Astrocyte (in vitro differentiated cells and primary cell): Measurements from ENCODE around the gene MGAT5. TPM values are rescaled to one million over a fixed set of nuclear protein-coding genes. Genes with fewer than 3 reads are reported as not detected.

Experiments used
- DNase-seq: peaks from one replicate; pipeline ENCODE4 v3.0.0-alpha.2; 2010; ENCODE audit warnings: low read depth
- FAIRE-seq: peaks from 2 replicates; lab custom pipeline; 2011; peaks lifted over from hg19 to GRCh38; lab: Jason Lieb, UNC
- H2AFZ ChIP-seq: 2 replicates; pipeline ENCODE4 v1.6.0; 2012; ENCODE audit warnings: low read depth, low read length, inconsistent platforms
- H3K27ac ChIP-seq: 2 replicates; pipeline ENCODE4 v1.5.1; 2011; ENCODE audit warnings: low read depth, low read length, inconsistent platforms
- H3K27me3 ChIP-seq: 2 replicates; pipeline ENCODE4 v1.6.0; 2011; ENCODE audit warnings: low read length, inconsistent platforms; ENCODE audit not compliant: insufficient read depth
- H3K36me3 ChIP-seq: 2 replicates; pipeline ENCODE4 v1.5.1; 2011; ENCODE audit warnings: low read length, inconsistent platforms; ENCODE audit not compliant: insufficient read depth
- H3K4me1 ChIP-seq: 2 replicates; pipeline ENCODE4 v1.5.1; 2011; ENCODE audit warnings: low read length, inconsistent platforms; ENCODE audit not compliant: insufficient read depth
- H3K4me2 ChIP-seq: 2 replicates; pipeline ENCODE4 v1.6.0; 2012; ENCODE audit warnings: low read length, inconsistent platforms
- H3K4me3 ChIP-seq: 2 replicates; pipeline ENCODE4 v1.5.1; 2011; ENCODE audit warnings: low read depth, mild to moderate bottlenecking, low read length, inconsistent platforms; ENCODE audit not compliant: insufficient read depth
- H3K79me2 ChIP-seq: 2 replicates; pipeline ENCODE4 v1.6.0; 2012; ENCODE audit warnings: mild to moderate bottlenecking, low read length, inconsistent platforms; ENCODE audit not compliant: insufficient read depth
- H3K9ac ChIP-seq: 2 replicates; pipeline ENCODE4 v1.6.0; 2012; ENCODE audit warnings: mild to moderate bottlenecking, low read length, inconsistent platforms
- H3K9me3 ChIP-seq: 2 replicates; pipeline ENCODE4 v1.5.1; 2012; ENCODE audit warnings: low read depth, mild to moderate bottlenecking, low read length, inconsistent platforms; ENCODE audit not compliant: insufficient read depth
- H4K20me1 ChIP-seq: 2 replicates; pipeline ENCODE4 v1.6.0; 2012; ENCODE audit warnings: low read length, inconsistent platforms; ENCODE audit not compliant: insufficient read depth
- H3K27ac Mint-ChIP-seq: one replicate; pipeline ENCODE4 v1.8.0; 2021; ENCODE audit warnings: mild to moderate bottlenecking, mixed read lengths; ENCODE audit not compliant: unreplicated experiment
- H3K27me3 Mint-ChIP-seq: one replicate; pipeline ENCODE4 v1.8.0; 2021; ENCODE audit warnings: low read depth, mixed read lengths; ENCODE audit not compliant: unreplicated experiment
- H3K36me3 Mint-ChIP-seq: one replicate; pipeline ENCODE4 v1.8.0; 2021; ENCODE audit warnings: low read depth, mixed read lengths; ENCODE audit not compliant: unreplicated experiment
- H3K4me1 Mint-ChIP-seq: one replicate; pipeline ENCODE4 v1.8.0; 2021; ENCODE audit warnings: low read depth, mixed read lengths; ENCODE audit not compliant: unreplicated experiment
- H3K4me3 Mint-ChIP-seq: one replicate; pipeline ENCODE4 v1.8.0; 2021; ENCODE audit warnings: mild to moderate bottlenecking, moderate library complexity, mixed read lengths; ENCODE audit not compliant: unreplicated experiment
- H3K9me3 Mint-ChIP-seq: one replicate; pipeline ENCODE4 v1.8.0; 2021; ENCODE audit warnings: mild to moderate bottlenecking, mixed read lengths; ENCODE audit not compliant: unreplicated experiment
- CTCF ChIP-seq: IDR thresholded peaks from 2 replicates; pipeline ENCODE4 v1.5.1; 2011; ENCODE audit warnings: low read depth, mild to moderate bottlenecking, inconsistent platforms, low read length, moderate library complexity; ENCODE audit not compliant: insufficient read depth
- EZH2 ChIP-seq: IDR thresholded peaks from 2 replicates; pipeline ENCODE4 v1.6.1; 2012; ENCODE audit warnings: mild to moderate bottlenecking, low read length, inconsistent platforms; ENCODE audit not compliant: insufficient read depth
- total RNA-seq: library from RNA; stranded (reverse); gene quantifications from 2 replicates; pipeline ENCODE4 v1.2.1, GENCODE V29; 2021

Gene MGAT5
- total RNA-seq, 1 donor from 2014 or later, result 80.2 TPM

- Histone ChIP-seq H3K27me3 (no peaks in the 10 kb centered on the region), H2AFZ (no peak overlapping the region), H3K36me3 (no peaks in the 10 kb centered on the region), H3K4me3 (no peak overlapping the region), H3K9ac (no peak overlapping the region), H3K4me1 (no peaks in the 10 kb centered on the region), H3K27ac (no peak overlapping the region), H4K20me1 (no peaks in the 10 kb centered on the region), H3K4me2 (no peak overlapping the region), H3K9me3 (no peaks in the 10 kb centered on the region), H3K79me2 (no peaks in the 10 kb centered on the region)
- DNase-seq (no peak), FAIRE-seq (no peak)
- H3K9me3 Mint-ChIP-seq, result no peaks in the 10 kb centered on the region
- H3K27ac Mint-ChIP-seq, result no peak overlapping the region
- H3K27me3 Mint-ChIP-seq, result peaks cover 7% of the 10 kb centered on the region
- no peaks in the 10 kb centered on the region for H3K36me3 Mint-ChIP-seq
- H3K4me3 Mint-ChIP-seq, result no peak overlapping the region
- H3K4me1 Mint-ChIP-seq, result no peaks in the 10 kb centered on the region
- TF ChIP-seq EZH2, result no peak
- TF ChIP-seq CTCF, result no peak
These were observed 208.4 kb downstream of the MGAT5 start for GRCh38 chr2:134462275-134462674.

- Histone ChIP-seq H3K4me1 (no peaks in the 10 kb centered on the region), H2AFZ (no peak overlapping the region), H3K36me3 (no peaks in the 10 kb centered on the region), H3K4me3 (no peak overlapping the region), H4K20me1 (no peaks in the 10 kb centered on the region), H3K9ac (no peak overlapping the region), H3K4me2 (no peak overlapping the region), H3K27ac (no peak overlapping the region), H3K27me3 (no peaks in the 10 kb centered on the region), H3K9me3 (no peaks in the 10 kb centered on the region), H3K79me2 (no peaks in the 10 kb centered on the region)
- FAIRE-seq, result no peak
- Mint-ChIP-seq H3K9me3 (no peaks in the 10 kb centered on the region), H3K4me1 (no peaks in the 10 kb centered on the region), H3K4me3 (no peak overlapping the region), H3K27ac (no peak overlapping the region), H3K36me3 (no peaks in the 10 kb centered on the region), H3K27me3 (peaks cover 9% of the 10 kb centered on the region)
- TF ChIP-seq CTCF, result no peak
- TF ChIP-seq EZH2, result no peak
- DNase-seq, result no peak
These were observed 209.2 kb downstream of the MGAT5 start for GRCh38 chr2:134462791-134463698.

- no peak overlapping the region for H3K4me3 Mint-ChIP-seq
- H3K9me3 Mint-ChIP-seq, result no peaks in the 10 kb centered on the region
- Histone ChIP-seq H4K20me1 (no peaks in the 10 kb centered on the region), H3K9ac (no peak overlapping the region), H2AFZ (no peak overlapping the region), H3K27me3 (no peaks in the 10 kb centered on the region), H3K9me3 (no peaks in the 10 kb centered on the region), H3K4me3 (no peak overlapping the region), H3K27ac (no peak overlapping the region), H3K79me2 (no peaks in the 10 kb centered on the region), H3K4me1 (no peaks in the 10 kb centered on the region), H3K36me3 (no peaks in the 10 kb centered on the region), H3K4me2 (no peak overlapping the region)
- no peaks in the 10 kb centered on the region for H3K4me1 Mint-ChIP-seq
- FAIRE-seq (no peak), DNase-seq (no peak)
- H3K36me3 Mint-ChIP-seq, result no peaks in the 10 kb centered on the region
- no peak overlapping the region for H3K27ac Mint-ChIP-seq
- TF ChIP-seq CTCF, result no peak
- peaks cover 14% of the 10 kb centered on the region for H3K27me3 Mint-ChIP-seq
These were observed 209.8 kb downstream of the MGAT5 start for GRCh38 chr2:134463699-134464022.
